ENCODE results near the gene DDX60. TPM values are rescaled to one million over a fixed set of nuclear protein-coding genes. Genes with fewer than 3 reads are reported as not detected.

DDX60 gene
- total RNA-seq, 1 experiment from 2014 or later: 10.1 TPM

DNA sequence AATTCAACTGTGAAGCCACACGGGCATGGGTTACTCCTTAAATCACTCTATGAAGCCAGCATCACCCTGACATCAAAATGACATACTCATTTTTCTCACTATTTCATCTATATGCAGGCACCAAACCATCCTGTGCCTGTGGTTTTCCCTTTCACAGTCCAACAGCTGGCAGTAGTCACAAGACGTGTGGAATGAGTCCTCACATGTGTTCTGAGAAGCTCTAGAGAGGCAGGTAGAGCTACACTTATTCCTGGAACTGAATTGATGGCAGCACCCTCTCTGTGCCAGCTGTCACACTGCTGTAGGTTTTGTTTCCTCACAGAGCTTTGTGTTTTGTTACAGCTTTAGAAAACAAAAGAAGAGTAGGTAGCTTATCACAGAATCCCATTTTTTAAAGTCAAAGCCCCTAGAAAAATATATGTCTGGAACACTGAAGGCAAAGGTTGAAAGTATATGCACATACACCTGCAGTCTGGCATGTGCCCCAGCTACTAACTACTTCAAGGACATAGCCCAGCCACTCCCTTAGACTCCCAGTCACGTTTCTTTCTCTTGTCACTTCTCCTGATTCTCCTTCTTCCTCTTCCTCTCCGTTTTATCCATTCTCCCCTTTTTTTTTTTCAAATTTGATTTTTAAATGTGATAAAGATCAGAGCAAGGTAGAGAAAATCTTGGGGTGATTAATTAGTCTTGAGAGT is 119.1 kb downstream of the DDX60 start:
- no peak for ATAC-seq
- BruUV-seq (replicated peaks): no TSS peak
- Histone ChIP-seq H3K36me3 (ENCODE audit: control insufficient read depth, insufficient read depth, low read length) (no peaks in the 10 kb centered on the region), H3K27ac (ENCODE audit: low read length) (no peak overlapping the region), H3K4me3 (ENCODE audit: low read depth in 2 of 2, low read length in 2 of 2) (no peak overlapping the region), H3K9me3 (ENCODE audit: control insufficient read depth, insufficient read depth, low read depth, low read length) (no peaks in the 10 kb centered on the region), H3K27me3 (ENCODE audit: control insufficient read depth, insufficient read depth, low read length) (no peaks in the 10 kb centered on the region), H3K4me1 (ENCODE audit: control insufficient read depth, insufficient read depth, low read length) (no peaks in the 10 kb centered on the region)
- intact Hi-C loops (cut with micrococcal nuclease; ENCODE audit: unreplicated experiment): no loop called here
- CTCF ChIA-PET: no interaction called here
- in situ Hi-C loops (cut with HindIII; ENCODE audit: low pct_unique_long_range_greater_than_20kb, low sequenced_read_pairs): no loop called here
- POLR2A ChIA-PET: interaction anchor here (0.7 kb wide), 1 partner anchor 492 kb away, joined by 4 read pairs; no protein-coding TSS in a partner anchor
- no peak for DNase-seq (ENCODE audit: low read depth, low spot score)
- TF ChIP-seq POLR2AphosphoS5 (IDR thresholded peaks at IDR 0.05; ENCODE audit: low read depth, low read length): no peak
- no peak for TF ChIP-seq SIN3A (IDR thresholded peaks at IDR 0.05; ENCODE audit: borderline replicate concordance, insufficient read depth, low read depth, low read length)
- TF ChIP-seq, protein P1, sequence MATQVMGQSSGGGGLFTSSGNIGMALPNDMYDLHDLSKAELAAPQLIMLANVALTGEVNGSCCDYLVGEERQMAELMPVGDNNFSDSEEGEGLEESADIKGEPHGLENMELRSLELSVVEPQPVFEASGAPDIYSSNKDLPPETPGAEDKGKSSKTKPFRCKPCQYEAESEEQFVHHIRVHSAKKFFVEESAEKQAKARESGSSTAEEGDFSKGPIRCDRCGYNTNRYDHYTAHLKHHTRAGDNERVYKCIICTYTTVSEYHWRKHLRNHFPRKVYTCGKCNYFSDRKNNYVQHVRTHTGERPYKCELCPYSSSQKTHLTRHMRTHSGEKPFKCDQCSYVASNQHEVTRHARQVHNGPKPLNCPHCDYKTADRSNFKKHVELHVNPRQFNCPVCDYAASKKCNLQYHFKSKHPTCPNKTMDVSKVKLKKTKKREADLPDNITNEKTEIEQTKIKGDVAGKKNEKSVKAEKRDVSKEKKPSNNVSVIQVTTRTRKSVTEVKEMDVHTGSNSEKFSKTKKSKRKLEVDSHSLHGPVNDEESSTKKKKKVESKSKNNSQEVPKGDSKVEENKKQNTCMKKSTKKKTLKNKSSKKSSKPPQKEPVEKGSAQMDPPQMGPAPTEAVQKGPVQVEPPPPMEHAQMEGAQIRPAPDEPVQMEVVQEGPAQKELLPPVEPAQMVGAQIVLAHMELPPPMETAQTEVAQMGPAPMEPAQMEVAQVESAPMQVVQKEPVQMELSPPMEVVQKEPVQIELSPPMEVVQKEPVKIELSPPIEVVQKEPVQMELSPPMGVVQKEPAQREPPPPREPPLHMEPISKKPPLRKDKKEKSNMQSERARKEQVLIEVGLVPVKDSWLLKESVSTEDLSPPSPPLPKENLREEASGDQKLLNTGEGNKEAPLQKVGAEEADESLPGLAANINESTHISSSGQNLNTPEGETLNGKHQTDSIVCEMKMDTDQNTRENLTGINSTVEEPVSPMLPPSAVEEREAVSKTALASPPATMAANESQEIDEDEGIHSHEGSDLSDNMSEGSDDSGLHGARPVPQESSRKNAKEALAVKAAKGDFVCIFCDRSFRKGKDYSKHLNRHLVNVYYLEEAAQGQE (IDR thresholded peaks at IDR 0.05; ENCODE audit: insufficient read depth in 1 of 2, low read depth in 2 of 2, low read length in 1 of 2): no peak
- TF ChIP-seq, protein P2, sequence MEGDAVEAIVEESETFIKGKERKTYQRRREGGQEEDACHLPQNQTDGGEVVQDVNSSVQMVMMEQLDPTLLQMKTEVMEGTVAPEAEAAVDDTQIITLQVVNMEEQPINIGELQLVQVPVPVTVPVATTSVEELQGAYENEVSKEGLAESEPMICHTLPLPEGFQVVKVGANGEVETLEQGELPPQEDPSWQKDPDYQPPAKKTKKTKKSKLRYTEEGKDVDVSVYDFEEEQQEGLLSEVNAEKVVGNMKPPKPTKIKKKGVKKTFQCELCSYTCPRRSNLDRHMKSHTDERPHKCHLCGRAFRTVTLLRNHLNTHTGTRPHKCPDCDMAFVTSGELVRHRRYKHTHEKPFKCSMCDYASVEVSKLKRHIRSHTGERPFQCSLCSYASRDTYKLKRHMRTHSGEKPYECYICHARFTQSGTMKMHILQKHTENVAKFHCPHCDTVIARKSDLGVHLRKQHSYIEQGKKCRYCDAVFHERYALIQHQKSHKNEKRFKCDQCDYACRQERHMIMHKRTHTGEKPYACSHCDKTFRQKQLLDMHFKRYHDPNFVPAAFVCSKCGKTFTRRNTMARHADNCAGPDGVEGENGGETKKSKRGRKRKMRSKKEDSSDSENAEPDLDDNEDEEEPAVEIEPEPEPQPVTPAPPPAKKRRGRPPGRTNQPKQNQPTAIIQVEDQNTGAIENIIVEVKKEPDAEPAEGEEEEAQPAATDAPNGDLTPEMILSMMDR (IDR thresholded peaks at IDR 0.05): no peak
- TF ChIP-seq TCF7L2 (IDR thresholded peaks at IDR 0.05; ENCODE audit: low read depth, low read length): no peak

DNA sequence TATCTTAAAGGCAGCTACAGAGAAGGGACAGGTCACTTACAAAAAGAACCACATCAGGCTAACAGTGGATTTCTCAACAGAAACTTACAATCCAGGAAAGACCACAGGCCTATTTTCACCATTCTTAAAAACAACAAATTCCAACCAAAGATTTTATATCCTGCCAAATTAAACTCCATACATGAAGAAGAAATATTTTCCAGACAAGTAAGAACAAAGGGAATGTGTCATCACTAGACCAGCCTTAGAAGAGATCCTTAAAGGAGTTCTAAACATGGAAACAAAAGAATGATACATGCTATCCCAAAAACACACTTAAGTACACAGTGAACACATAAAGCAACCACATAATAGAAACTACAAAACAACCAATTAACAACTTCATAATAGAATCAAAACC is 120.6 kb downstream of the DDX60 start:
- BruUV-seq (replicated peaks): no TSS peak
- Histone ChIP-seq H3K36me3 (ENCODE audit: control insufficient read depth, insufficient read depth, low read length) (no peaks in the 10 kb centered on the region), H3K4me1 (ENCODE audit: control insufficient read depth, insufficient read depth, low read length) (no peaks in the 10 kb centered on the region), H3K4me3 (ENCODE audit: low read depth in 2 of 2, low read length in 2 of 2) (no peak overlapping the region), H3K9me3 (ENCODE audit: control insufficient read depth, insufficient read depth, low read depth, low read length) (no peaks in the 10 kb centered on the region), H3K27ac (ENCODE audit: low read length) (no peak overlapping the region), H3K27me3 (ENCODE audit: control insufficient read depth, insufficient read depth, low read length) (no peaks in the 10 kb centered on the region)
- no peak for DNase-seq (ENCODE audit: low read depth, low spot score)
- in situ Hi-C loops (cut with HindIII; ENCODE audit: low pct_unique_long_range_greater_than_20kb, low sequenced_read_pairs): no loop called here
- ChIA-PET CTCF (no interaction called here), POLR2A (no interaction called here)
- TF ChIP-seq POLR2AphosphoS5 (IDR thresholded peaks at IDR 0.05; ENCODE audit: low read depth, low read length) (no peak), TCF7L2 (IDR thresholded peaks at IDR 0.05; ENCODE audit: low read depth, low read length) (no peak), SIN3A (IDR thresholded peaks at IDR 0.05; ENCODE audit: borderline replicate concordance, insufficient read depth, low read depth, low read length) (no peak)
- TF ChIP-seq, protein P1 (IDR thresholded peaks at IDR 0.05; ENCODE audit: insufficient read depth in 1 of 2, low read depth in 2 of 2, low read length in 1 of 2): no peak
- TF ChIP-seq, protein P2 (IDR thresholded peaks at IDR 0.05): no peak
- intact Hi-C loops (cut with micrococcal nuclease; ENCODE audit: unreplicated experiment): no loop called here
- no peak for ATAC-seq
